GM06990 (cell line): ENCODE measurements around the gene ATAT1.

ENCODE experiments used
- DNase-seq: peaks from one replicate; pipeline ENCODE4 v3.0.0-alpha.2; 2011; ENCODE audit not compliant: insufficient read length; ENCODE audit errors: extremely low read depth
- H3K27me3 ChIP-seq: replicated peaks from 2 replicates; pipeline ENCODE4 v1.6.0; 2011; ENCODE audit warnings: low read length; ENCODE audit not compliant: control insufficient read depth, insufficient read depth
- H3K36me3 ChIP-seq: 2 replicates; pipeline ENCODE4 v1.5.1; 2011; ENCODE audit warnings: low read length; ENCODE audit not compliant: control insufficient read depth, insufficient read depth
- H3K4me3 ChIP-seq: replicated peaks from 2 replicates; pipeline ENCODE4 v1.5.1; 2011; ENCODE audit warnings: low read depth, mild to moderate bottlenecking, control low read depth, low read length
- CTCF ChIP-seq: IDR thresholded peaks from 2 replicates; pipeline ENCODE4 v1.5.1; 2011; ENCODE audit warnings: low read length, control low read depth, mild to moderate bottlenecking, inconsistent platforms; ENCODE audit not compliant: insufficient read depth, poor library complexity, severe bottlenecking

The ATAT1 gene

GRCh38 chr6:30600451-30600961 is 26.2 kb upstream of the ATAT1 start:
- no peaks in the 10 kb centered on the region for H3K27me3 ChIP-seq
- no peak overlapping the region for H3K4me3 ChIP-seq
- peaks cover 48% of the 10 kb centered on the region for H3K36me3 ChIP-seq
- no peak for DNase-seq
- TF ChIP-seq CTCF, result no peak

- no peak for DNase-seq
- Histone ChIP-seq H3K27me3 (no peaks in the 10 kb centered on the region), H3K4me3 (no peak overlapping the region), H3K36me3 (peaks cover 54% of the 10 kb centered on the region)
- no peak for TF ChIP-seq CTCF
These were observed 25.2 kb upstream of the ATAT1 start for GRCh38 chr6:30601436-30601814.

- no peak overlapping the region for H3K4me3 ChIP-seq
- TF ChIP-seq CTCF, result no peak
- DNase-seq, result no peak
- H3K27me3 ChIP-seq, result no peaks in the 10 kb centered on the region
- peaks cover 56% of the 10 kb centered on the region for H3K36me3 ChIP-seq
These were observed 24.6 kb upstream of the ATAT1 start for GRCh38 chr6:30601815-30602641.

- TF ChIP-seq CTCF, result no peak
- Histone ChIP-seq H3K27me3 (no peaks in the 10 kb centered on the region), H3K36me3 (peaks cover 65% of the 10 kb centered on the region)
These were observed 22.7 kb upstream of the ATAT1 start for GRCh38 chr6:30603961-30604360.

GRCh38 chr6:30610065-30610464 is 16.6 kb upstream of the ATAT1 start:
- no peak for DNase-seq
- peaks cover 24% of the 10 kb centered on the region for H3K36me3 ChIP-seq
- no peak for TF ChIP-seq CTCF
- H3K4me3 ChIP-seq, result no peak overlapping the region
- no peaks in the 10 kb centered on the region for H3K27me3 ChIP-seq

More at GRCh38 chr6:30603961-30604360, 22.7 kb upstream of the ATAT1 start:
- no peak overlapping the region for H3K4me3 ChIP-seq
- no peak for DNase-seq
